ENCODE results near the gene ATP6V1G1. TPM values are rescaled to one million over a fixed set of nuclear protein-coding genes. Genes with fewer than 3 reads are reported as not detected.

Gene ATP6V1G1
- total RNA-seq, 1 experiment from 2014 or later = 113 TPM

- peak overlapping the region; percentile 88 for H3K4me2 ChIP-seq (ENCODE audit: low read depth, low read length, poor library complexity, severe bottlenecking)
- peak overlapping the region; percentile 78 for H3K4me3 ChIP-seq (ENCODE audit: low read length)
- H3K9ac ChIP-seq (ENCODE audit: low read length) = peak overlapping the region; percentile 90
- DNase-seq = peak; percentile 59
- H4K20me1 ChIP-seq (ENCODE audit: insufficient read depth, low read depth, low read length) = peaks cover 20% of the 10 kb centered on the region; the same call in 1 of the 2 replicates
- peaks cover 12% of the 10 kb centered on the region; the same call in 1 of the 2 replicates for H3K36me3 ChIP-seq (ENCODE audit: insufficient read depth, low read length)
- H3K4me1 ChIP-seq (ENCODE audit: low read length) = peaks cover 47% of the 10 kb centered on the region
- H3K27ac ChIP-seq (ENCODE audit: low read length) = peak overlapping the region; percentile 60; the same call in 1 of the 2 replicates
- no peaks in the 10 kb centered on the region for H3K9me3 ChIP-seq (ENCODE audit: low read length)
- no peaks in the 10 kb centered on the region for H3K9me2 ChIP-seq (replicated peaks; ENCODE audit: insufficient read depth, low read length)
- H2AFZ ChIP-seq (ENCODE audit: low read length) = no peak overlapping the region
- H3K79me2 ChIP-seq (ENCODE audit: low read length) = peaks cover 55% of the 10 kb centered on the region
- no peaks in the 10 kb centered on the region for H3K27me3 ChIP-seq (ENCODE audit: low read length)
Measured at GRCh38 chr9:114588210-114588609, 641 bp downstream of the ATP6V1G1 start.

GRCh38 chr9:114588651-114589526 lies 1.3 kb downstream of the ATP6V1G1 start:
- Histone ChIP-seq H3K4me3 (ENCODE audit: low read length) (peak overlapping the region; percentile 78), H2AFZ (ENCODE audit: low read length) (no peak overlapping the region), H3K4me2 (ENCODE audit: low read depth, low read length, poor library complexity, severe bottlenecking) (peak overlapping the region; percentile 88), H3K4me1 (ENCODE audit: low read length) (peaks cover 40% of the 10 kb centered on the region), H3K9me3 (ENCODE audit: low read length) (no peaks in the 10 kb centered on the region), H3K27me3 (ENCODE audit: low read length) (no peaks in the 10 kb centered on the region), H3K9ac (ENCODE audit: low read length) (peak overlapping the region; percentile 90), H3K36me3 (ENCODE audit: insufficient read depth, low read length) (peaks cover 19% of the 10 kb centered on the region; the same call in 1 of the 2 replicates), H3K27ac (ENCODE audit: low read length) (peak overlapping the region; percentile 60; the same call in 1 of the 2 replicates), H4K20me1 (ENCODE audit: insufficient read depth, low read depth, low read length) (peaks cover 22% of the 10 kb centered on the region; the same call in 1 of the 2 replicates), H3K9me2 (replicated peaks; ENCODE audit: insufficient read depth, low read length) (no peaks in the 10 kb centered on the region), H3K79me2 (ENCODE audit: low read length) (peaks cover 60% of the 10 kb centered on the region)
- peak; percentile 55 for DNase-seq

- DNase-seq = no peak
- Histone ChIP-seq H3K9me3 (ENCODE audit: low read length) (no peaks in the 10 kb centered on the region), H2AFZ (ENCODE audit: low read length) (no peak overlapping the region), H3K4me1 (ENCODE audit: low read length) (peaks cover 29% of the 10 kb centered on the region), H3K27ac (ENCODE audit: low read length) (no peak overlapping the region), H3K9ac (ENCODE audit: low read length) (no peak overlapping the region), H3K36me3 (ENCODE audit: insufficient read depth, low read length) (peaks cover 20% of the 10 kb centered on the region; the same call in 1 of the 2 replicates), H3K9me2 (replicated peaks; ENCODE audit: insufficient read depth, low read length) (no peaks in the 10 kb centered on the region), H3K27me3 (ENCODE audit: low read length) (no peaks in the 10 kb centered on the region), H3K4me3 (ENCODE audit: low read length) (no peak overlapping the region), H3K4me2 (ENCODE audit: low read depth, low read length, poor library complexity, severe bottlenecking) (no peak overlapping the region), H3K79me2 (ENCODE audit: low read length) (peaks cover 60% of the 10 kb centered on the region), H4K20me1 (ENCODE audit: insufficient read depth, low read depth, low read length) (peaks cover 22% of the 10 kb centered on the region; the same call in 1 of the 2 replicates)
Measured at GRCh38 chr9:114590328-114590727, 2.8 kb downstream of the ATP6V1G1 start.

DNA sequence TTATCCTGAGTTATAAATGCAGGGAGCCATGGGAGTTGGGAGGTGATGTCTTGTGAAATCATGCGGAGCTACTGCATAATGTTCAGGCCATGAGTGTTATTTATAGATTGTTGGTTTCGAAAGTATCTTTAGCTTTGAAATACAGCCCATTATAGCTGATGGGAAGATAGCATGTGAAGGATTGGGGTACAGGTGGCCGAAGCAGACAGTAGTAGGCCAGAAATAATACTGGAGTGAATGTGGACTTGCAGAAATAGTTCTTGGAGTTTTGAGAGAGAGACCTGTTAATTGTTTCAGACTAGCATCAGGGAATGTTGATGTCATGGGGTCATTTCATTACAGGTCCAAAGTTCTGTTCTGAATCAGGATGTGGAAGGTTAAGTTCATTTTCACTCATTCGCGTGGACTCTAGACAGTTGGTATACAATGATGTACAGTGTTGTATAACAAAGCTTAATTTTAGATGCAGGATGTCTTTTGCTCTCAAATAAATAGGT lies 3.8 kb downstream of the ATP6V1G1 start:
- Histone ChIP-seq H3K27ac (ENCODE audit: low read length) (peak overlapping the region; percentile 41), H3K9ac (ENCODE audit: low read length) (no peak overlapping the region), H3K4me3 (ENCODE audit: low read length) (no peak overlapping the region), H3K9me3 (ENCODE audit: low read length) (no peaks in the 10 kb centered on the region), H4K20me1 (ENCODE audit: insufficient read depth, low read depth, low read length) (peaks cover 22% of the 10 kb centered on the region; the same call in 1 of the 2 replicates), H3K27me3 (ENCODE audit: low read length) (no peaks in the 10 kb centered on the region), H2AFZ (ENCODE audit: low read length) (no peak overlapping the region), H3K36me3 (ENCODE audit: insufficient read depth, low read length) (peaks cover 21% of the 10 kb centered on the region; the same call in 1 of the 2 replicates), H3K4me2 (ENCODE audit: low read depth, low read length, poor library complexity, severe bottlenecking) (peak overlapping the region; percentile 28), H3K9me2 (replicated peaks; ENCODE audit: insufficient read depth, low read length) (no peaks in the 10 kb centered on the region), H3K79me2 (ENCODE audit: low read length) (peaks cover 60% of the 10 kb centered on the region), H3K4me1 (ENCODE audit: low read length) (peaks cover 29% of the 10 kb centered on the region)
- no peak for DNase-seq

- Histone ChIP-seq H3K27me3 (ENCODE audit: low read length) (no peaks in the 10 kb centered on the region), H2AFZ (ENCODE audit: low read length) (no peak overlapping the region), H3K4me1 (ENCODE audit: low read length) (peaks cover 29% of the 10 kb centered on the region), H3K4me3 (ENCODE audit: low read length) (no peak overlapping the region), H3K36me3 (ENCODE audit: insufficient read depth, low read length) (peaks cover 25% of the 10 kb centered on the region; the same call in 1 of the 2 replicates), H3K27ac (ENCODE audit: low read length) (no peak overlapping the region), H3K79me2 (ENCODE audit: low read length) (peaks cover 60% of the 10 kb centered on the region), H3K4me2 (ENCODE audit: low read depth, low read length, poor library complexity, severe bottlenecking) (no peak overlapping the region), H3K9me2 (replicated peaks; ENCODE audit: insufficient read depth, low read length) (no peaks in the 10 kb centered on the region), H4K20me1 (ENCODE audit: insufficient read depth, low read depth, low read length) (peaks cover 22% of the 10 kb centered on the region; the same call in 1 of the 2 replicates), H3K9me3 (ENCODE audit: low read length) (no peaks in the 10 kb centered on the region), H3K9ac (ENCODE audit: low read length) (no peak overlapping the region)
- DNase-seq = no peak
Measured at GRCh38 chr9:114591849-114592248, 4.3 kb downstream of the ATP6V1G1 start.

GRCh38 chr9:114592356-114592755 lies 4.8 kb downstream of the ATP6V1G1 start:
- Histone ChIP-seq H2AFZ (ENCODE audit: low read length) (no peak overlapping the region), H3K9ac (ENCODE audit: low read length) (no peak overlapping the region), H3K36me3 (ENCODE audit: insufficient read depth, low read length) (peaks cover 26% of the 10 kb centered on the region; the same call in 1 of the 2 replicates), H3K27me3 (ENCODE audit: low read length) (no peaks in the 10 kb centered on the region), H3K9me2 (replicated peaks; ENCODE audit: insufficient read depth, low read length) (no peaks in the 10 kb centered on the region), H3K79me2 (ENCODE audit: low read length) (peaks cover 60% of the 10 kb centered on the region), H4K20me1 (ENCODE audit: insufficient read depth, low read depth, low read length) (peaks cover 22% of the 10 kb centered on the region; the same call in 1 of the 2 replicates), H3K9me3 (ENCODE audit: low read length) (no peaks in the 10 kb centered on the region), H3K4me2 (ENCODE audit: low read depth, low read length, poor library complexity, severe bottlenecking) (no peak overlapping the region), H3K4me1 (ENCODE audit: low read length) (peaks cover 24% of the 10 kb centered on the region), H3K27ac (ENCODE audit: low read length) (no peak overlapping the region), H3K4me3 (ENCODE audit: low read length) (no peak overlapping the region)
- DNase-seq = no peak

GRCh38 chr9:114594136-114594535 lies 6.6 kb downstream of the ATP6V1G1 start:
- no peaks in the 10 kb centered on the region for H3K9me2 ChIP-seq (replicated peaks; ENCODE audit: insufficient read depth, low read length)
- H3K27me3 ChIP-seq (ENCODE audit: low read length) = no peaks in the 10 kb centered on the region
- peaks cover 45% of the 10 kb centered on the region for H3K79me2 ChIP-seq (ENCODE audit: low read length)
- H3K9ac ChIP-seq (ENCODE audit: low read length) = no peak overlapping the region
- peaks cover 21% of the 10 kb centered on the region; the same call in 1 of the 2 replicates for H4K20me1 ChIP-seq (ENCODE audit: insufficient read depth, low read depth, low read length)
- H3K4me2 ChIP-seq (ENCODE audit: low read depth, low read length, poor library complexity, severe bottlenecking) = no peak overlapping the region
- H3K4me1 ChIP-seq (ENCODE audit: low read length) = peaks cover 17% of the 10 kb centered on the region
- no peak overlapping the region for H3K4me3 ChIP-seq (ENCODE audit: low read length)
- H2AFZ ChIP-seq (ENCODE audit: low read length) = no peak overlapping the region
- H3K27ac ChIP-seq (ENCODE audit: low read length) = no peak overlapping the region
- DNase-seq = no peak
- H3K36me3 ChIP-seq (ENCODE audit: insufficient read depth, low read length) = peaks cover 40% of the 10 kb centered on the region
- H3K9me3 ChIP-seq (ENCODE audit: low read length) = no peaks in the 10 kb centered on the region
